ENCODE measurements around the gene SMARCA4. TPM values are rescaled to one million over a fixed set of nuclear protein-coding genes. Genes with fewer than 3 reads are reported as not detected.

Gene SMARCA4
- total RNA-seq, 2 donors from 2014 or later: 118 to 175 TPM

GRCh38 chr19:11031421-11032070, 70.7 kb downstream of the SMARCA4 start:
- no peaks in the 10 kb centered on the region for H3K36me3 Mint-ChIP-seq

GRCh38 chr19:11033251-11033650, 72.4 kb downstream of the SMARCA4 start:
- H3K27me3 Mint-ChIP-seq: no peaks in the 10 kb centered on the region
- H3K9me3 Mint-ChIP-seq: no peaks in the 10 kb centered on the region
- DNase-seq (ENCODE audit: low spot score) (no peak), ATAC-seq (no peak)
- no peak overlapping the region for H3K4me3 Mint-ChIP-seq
- peaks cover 6% of the 10 kb centered on the region for H3K36me3 Mint-ChIP-seq
- H3K4me1 Mint-ChIP-seq (ENCODE audit: low read depth in 2 of 2): peaks cover 0 to 18% of the 10 kb centered on the region in 2 donors
- H3K27ac Mint-ChIP-seq: no peak overlapping the region

More at GRCh38 chr19:11031421-11032070, 70.7 kb downstream of the SMARCA4 start:
- Mint-ChIP-seq H3K27ac (peak overlapping the region; percentile 3 to 46), H3K4me1 (ENCODE audit: low read depth in 2 of 2) (peaks cover 0 to 18% of the 10 kb centered on the region in 2 donors), H3K4me3 (peak overlapping the region; percentile 21), H3K9me3 (no peaks in the 10 kb centered on the region), H3K27me3 (no peaks in the 10 kb centered on the region)
- peak in 1 of 2 donors; percentile 65 for ATAC-seq
- DNase-seq (ENCODE audit: low spot score): no peak

- H3K4me1 Mint-ChIP-seq (ENCODE audit: low read depth in 2 of 2): peaks cover 0 to 18% of the 10 kb centered on the region in 2 donors
- no peak for ATAC-seq
- no peaks in the 10 kb centered on the region for H3K27me3 Mint-ChIP-seq
- H3K27ac Mint-ChIP-seq: no peak overlapping the region
- H3K36me3 Mint-ChIP-seq: peaks cover 6% of the 10 kb centered on the region
- no peak for DNase-seq (ENCODE audit: low spot score)
- H3K9me3 Mint-ChIP-seq: no peaks in the 10 kb centered on the region
- H3K4me3 Mint-ChIP-seq: no peak overlapping the region
Measured at GRCh38 chr19:11033763-11034162, 72.9 kb downstream of the SMARCA4 start.

- H3K27ac Mint-ChIP-seq: no peak overlapping the region
- no peak overlapping the region for H3K4me3 Mint-ChIP-seq
- peaks cover 6% of the 10 kb centered on the region for H3K36me3 Mint-ChIP-seq
- H3K4me1 Mint-ChIP-seq (ENCODE audit: low read depth in 2 of 2): peaks cover 0 to 18% of the 10 kb centered on the region in 2 donors
- H3K27me3 Mint-ChIP-seq: no peaks in the 10 kb centered on the region
- no peaks in the 10 kb centered on the region for H3K9me3 Mint-ChIP-seq
- DNase-seq (ENCODE audit: low spot score) (no peak), ATAC-seq (no peak)
Measured at GRCh38 chr19:11034449-11035213, 73.8 kb downstream of the SMARCA4 start.

- no peaks in the 10 kb centered on the region for H3K27me3 Mint-ChIP-seq
- DNase-seq (ENCODE audit: low spot score): peak; percentile 79
- ATAC-seq: peak; percentile 79 to 89
- H3K9me3 Mint-ChIP-seq: no peaks in the 10 kb centered on the region
- H3K4me3 Mint-ChIP-seq: no peak overlapping the region
- peaks cover 0 to 18% of the 10 kb centered on the region in 2 donors for H3K4me1 Mint-ChIP-seq (ENCODE audit: low read depth in 2 of 2)
- H3K36me3 Mint-ChIP-seq: peaks cover 6% of the 10 kb centered on the region
- no peak overlapping the region for H3K27ac Mint-ChIP-seq
Measured at GRCh38 chr19:11035441-11036377, 74.9 kb downstream of the SMARCA4 start.

GRCh38 chr19:11038511-11038910, 77.7 kb downstream of the SMARCA4 start:
- no peak for DNase-seq (ENCODE audit: low spot score)
- no peak overlapping the region for H3K27ac Mint-ChIP-seq
- no peak for ATAC-seq
- H3K4me1 Mint-ChIP-seq (ENCODE audit: low read depth in 2 of 2): peaks cover 0 to 10% of the 10 kb centered on the region in 2 donors
- no peaks in the 10 kb centered on the region for H3K27me3 Mint-ChIP-seq
- no peak overlapping the region for H3K4me3 Mint-ChIP-seq
- H3K9me3 Mint-ChIP-seq: no peaks in the 10 kb centered on the region
- peaks cover 6% of the 10 kb centered on the region for H3K36me3 Mint-ChIP-seq

GRCh38 chr19:11041194-11041593, 80.4 kb downstream of the SMARCA4 start:
- Mint-ChIP-seq H3K9me3 (no peaks in the 10 kb centered on the region), H3K27ac (no peak overlapping the region), H3K4me3 (no peak overlapping the region), H3K27me3 (no peaks in the 10 kb centered on the region), H3K4me1 (ENCODE audit: low read depth in 2 of 2) (no peaks in the 10 kb centered on the region), H3K36me3 (peaks cover 16% of the 10 kb centered on the region)
- no peak for DNase-seq (ENCODE audit: low spot score)
- no peak for ATAC-seq

- Mint-ChIP-seq H3K9me3 (no peaks in the 10 kb centered on the region), H3K36me3 (peaks cover 16% of the 10 kb centered on the region), H3K4me1 (ENCODE audit: low read depth in 2 of 2) (no peaks in the 10 kb centered on the region), H3K27me3 (no peaks in the 10 kb centered on the region), H3K4me3 (no peak overlapping the region), H3K27ac (peak overlapping the region in 1 of 2 donors; percentile 29)
- no peak for ATAC-seq
- DNase-seq (ENCODE audit: low spot score): no peak
Measured at GRCh38 chr19:11041966-11042627, 81.3 kb downstream of the SMARCA4 start.

- peaks cover 11 to 12% of the 10 kb centered on the region in 2 donors for H3K4me1 Mint-ChIP-seq (ENCODE audit: low read depth in 2 of 2)
- H3K27me3 Mint-ChIP-seq: no peaks in the 10 kb centered on the region
- H3K36me3 Mint-ChIP-seq: peaks cover 10% of the 10 kb centered on the region
- DNase-seq (ENCODE audit: low spot score) (no peak), ATAC-seq (no peak)
- H3K27ac Mint-ChIP-seq: no peak overlapping the region
- no peaks in the 10 kb centered on the region for H3K9me3 Mint-ChIP-seq
- H3K4me3 Mint-ChIP-seq: no peak overlapping the region
Measured at GRCh38 chr19:11044431-11044830, 83.6 kb downstream of the SMARCA4 start.

- Mint-ChIP-seq H3K27ac (no peak overlapping the region), H3K27me3 (no peaks in the 10 kb centered on the region), H3K9me3 (no peaks in the 10 kb centered on the region), H3K4me1 (ENCODE audit: low read depth in 2 of 2) (peaks cover 12 to 13% of the 10 kb centered on the region in 2 donors), H3K4me3 (no peak overlapping the region), H3K36me3 (peaks cover 10% of the 10 kb centered on the region)
- no peak for DNase-seq (ENCODE audit: low spot score)
- no peak for ATAC-seq
Measured at GRCh38 chr19:11045536-11045935, 84.7 kb downstream of the SMARCA4 start.

- peaks cover 12 to 13% of the 10 kb centered on the region in 2 donors for H3K4me1 Mint-ChIP-seq (ENCODE audit: low read depth in 2 of 2)
- no peaks in the 10 kb centered on the region for H3K27me3 Mint-ChIP-seq
- H3K36me3 Mint-ChIP-seq: peaks cover 11% of the 10 kb centered on the region
- H3K4me3 Mint-ChIP-seq: no peak overlapping the region
- ATAC-seq (no peak), DNase-seq (ENCODE audit: low spot score) (no peak)
- H3K27ac Mint-ChIP-seq: no peak overlapping the region
- H3K9me3 Mint-ChIP-seq: no peaks in the 10 kb centered on the region
Measured at GRCh38 chr19:11046605-11047354, 86.0 kb downstream of the SMARCA4 start.

GRCh38 chr19:11047866-11048265, 87.0 kb downstream of the SMARCA4 start:
- Mint-ChIP-seq H3K27me3 (no peaks in the 10 kb centered on the region), H3K36me3 (peaks cover 15% of the 10 kb centered on the region), H3K27ac (no peak overlapping the region), H3K9me3 (no peaks in the 10 kb centered on the region), H3K4me3 (no peak overlapping the region), H3K4me1 (ENCODE audit: low read depth in 2 of 2) (peaks cover 12 to 13% of the 10 kb centered on the region in 2 donors)
- DNase-seq (ENCODE audit: low spot score) (no peak), ATAC-seq (no peak)
